ENCODE measurements around the gene EXOC3. TPM values are rescaled to one million over a fixed set of nuclear protein-coding genes. Genes with fewer than 3 reads are reported as not detected.
"Not testable (repeated sequence)": the region's sequence is repeated elsewhere in the genome, so short reads cannot be mapped to it uniquely, and the experiment has no call there.

Gene EXOC3
- total RNA-seq, 1 experiment from 2014 or later = 55.0 TPM

GRCh38 chr5:400282-401145 is 42.5 kb upstream of the EXOC3 start:
- H3K4me1 ChIP-seq (ENCODE audit: control insufficient read depth, insufficient read depth, low read length) = no peaks in the 10 kb centered on the region
- H3K36me3 ChIP-seq (ENCODE audit: control insufficient read depth, insufficient read depth, low read length) = no peaks in the 10 kb centered on the region
- no peak overlapping the region for H3K4me3 ChIP-seq (ENCODE audit: low read depth in 2 of 2, low read length in 2 of 2)
- in situ Hi-C loops (cut with HindIII; ENCODE audit: low pct_unique_long_range_greater_than_20kb, low sequenced_read_pairs) (no loop called here), intact Hi-C loops (cut with micrococcal nuclease; ENCODE audit: unreplicated experiment) (no loop called here)
- no peak for TF ChIP-seq POLR2AphosphoS5 (IDR thresholded peaks at IDR 0.05; ENCODE audit: low read depth, low read length)
- no peak for TF ChIP-seq SIN3A (IDR thresholded peaks at IDR 0.05; ENCODE audit: borderline replicate concordance, insufficient read depth, low read depth, low read length)
- no peak for TF ChIP-seq CTCF (IDR thresholded peaks at IDR 0.05)
- no peak for TF ChIP-seq TCF7L2 (IDR thresholded peaks at IDR 0.05; ENCODE audit: low read depth, low read length)
- TF ChIP-seq REST (IDR thresholded peaks at IDR 0.05; ENCODE audit: insufficient read depth in 1 of 2, low read depth in 2 of 2, low read length in 1 of 2) = no peak
- ATAC-seq (no peak), DNase-seq (ENCODE audit: low read depth, low spot score) (no peak)
- ChIA-PET CTCF (no interaction called here), POLR2A (no interaction called here)
- H3K27me3 ChIP-seq (ENCODE audit: control insufficient read depth, insufficient read depth, low read length) = no peaks in the 10 kb centered on the region
- no peaks in the 10 kb centered on the region for H3K9me3 ChIP-seq (ENCODE audit: control insufficient read depth, insufficient read depth, low read depth, low read length)
- TSS peak; percentile 44 for BruUV-seq (replicated peaks)
- H3K27ac ChIP-seq (ENCODE audit: low read length) = no peak overlapping the region

GRCh38 chr5:401146-402034 is 41.6 kb upstream of the EXOC3 start:
- Histone ChIP-seq H3K4me3 (ENCODE audit: low read depth in 2 of 2, low read length in 2 of 2) (no peak overlapping the region), H3K4me1 (ENCODE audit: control insufficient read depth, insufficient read depth, low read length) (no peaks in the 10 kb centered on the region), H3K27me3 (ENCODE audit: control insufficient read depth, insufficient read depth, low read length) (no peaks in the 10 kb centered on the region), H3K27ac (ENCODE audit: low read length) (no peak overlapping the region), H3K36me3 (ENCODE audit: control insufficient read depth, insufficient read depth, low read length) (no peaks in the 10 kb centered on the region), H3K9me3 (ENCODE audit: control insufficient read depth, insufficient read depth, low read depth, low read length) (no peaks in the 10 kb centered on the region)
- CTCF ChIA-PET = no interaction called here
- intact Hi-C loops (cut with micrococcal nuclease; ENCODE audit: unreplicated experiment) (no loop called here), in situ Hi-C loops (cut with HindIII; ENCODE audit: low pct_unique_long_range_greater_than_20kb, low sequenced_read_pairs) (no loop called here)
- POLR2A ChIA-PET = no interaction called here
- BruUV-seq (replicated peaks) = no TSS peak
- DNase-seq (ENCODE audit: low read depth, low spot score) (no peak), ATAC-seq (no peak)
- TF ChIP-seq SIN3A (IDR thresholded peaks at IDR 0.05; ENCODE audit: borderline replicate concordance, insufficient read depth, low read depth, low read length) (no peak), TCF7L2 (IDR thresholded peaks at IDR 0.05; ENCODE audit: low read depth, low read length) (no peak), CTCF (IDR thresholded peaks at IDR 0.05) (no peak), POLR2AphosphoS5 (IDR thresholded peaks at IDR 0.05; ENCODE audit: low read depth, low read length) (no peak), REST (IDR thresholded peaks at IDR 0.05; ENCODE audit: insufficient read depth in 1 of 2, low read depth in 2 of 2, low read length in 1 of 2) (no peak)

GRCh38 chr5:402219-402614 is 40.8 kb upstream of the EXOC3 start:
- H3K4me1 ChIP-seq (ENCODE audit: control insufficient read depth, insufficient read depth, low read length); H3K27ac ChIP-seq (ENCODE audit: low read length); intact Hi-C loops (cut with micrococcal nuclease; ENCODE audit: unreplicated experiment); DNase-seq (ENCODE audit: low read depth, low spot score); in situ Hi-C loops (cut with HindIII; ENCODE audit: low pct_unique_long_range_greater_than_20kb, low sequenced_read_pairs); H3K27me3 ChIP-seq (ENCODE audit: control insufficient read depth, insufficient read depth, low read length); H3K9me3 ChIP-seq (ENCODE audit: control insufficient read depth, insufficient read depth, low read depth, low read length); CTCF ChIA-PET; POLR2A ChIA-PET; H3K36me3 ChIP-seq (ENCODE audit: control insufficient read depth, insufficient read depth, low read length); H3K4me3 ChIP-seq (ENCODE audit: low read depth in 2 of 2, low read length in 2 of 2); BruUV-seq (replicated peaks); ATAC-seq: not testable (repeated sequence)
